ENCODE results near the gene RYR2.
A peak's percentile ranks its signal among the peaks of the same experiment; 100 is the strongest.
"Not testable (repeated sequence)": the region's sequence is repeated elsewhere in the genome, so short reads cannot be mapped to it uniquely, and the experiment has no call there.

RYR2 gene

GRCh38 chr1:237270353-237270752, 228.4 kb downstream of the RYR2 start:
- no peak for DNase-seq

- not testable (repeated sequence) for DNase-seq
Observed at GRCh38 chr1:237277994-237278393, 236.0 kb downstream of the RYR2 start.

- no peak for DNase-seq
Observed at GRCh38 chr1:237279629-237280028, 237.6 kb downstream of the RYR2 start.

GRCh38 chr1:237281481-237281880, 239.5 kb downstream of the RYR2 start:
- no peak for DNase-seq

- DNase-seq = no peak
Observed at GRCh38 chr1:237282208-237282783, 240.3 kb downstream of the RYR2 start.

- peak; percentile 36 for DNase-seq
Observed at GRCh38 chr1:237287876-237288521, 246.0 kb downstream of the RYR2 start.

- no peak for DNase-seq
Observed at GRCh38 chr1:237293804-237294203, 251.8 kb downstream of the RYR2 start.

DNA sequence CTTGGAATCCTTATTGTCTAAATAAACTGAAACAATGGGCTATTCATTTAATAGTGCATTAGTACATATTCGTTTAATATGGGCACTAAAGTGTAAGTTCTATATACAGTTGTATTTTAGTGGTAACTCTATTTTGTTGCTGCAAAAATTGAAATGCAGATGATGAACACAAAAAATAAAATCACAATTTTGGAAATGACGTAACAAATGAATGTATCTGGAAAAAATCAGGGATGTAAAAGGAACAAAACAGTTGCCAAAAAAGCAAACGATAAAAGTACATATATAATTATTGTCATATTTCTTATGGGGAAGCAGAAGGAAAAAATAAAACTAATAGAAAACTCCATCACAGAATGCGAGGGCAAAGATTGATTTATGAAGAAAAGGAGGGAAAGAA, 254.9 kb downstream of the RYR2 start:
- no peak for DNase-seq

DNA sequence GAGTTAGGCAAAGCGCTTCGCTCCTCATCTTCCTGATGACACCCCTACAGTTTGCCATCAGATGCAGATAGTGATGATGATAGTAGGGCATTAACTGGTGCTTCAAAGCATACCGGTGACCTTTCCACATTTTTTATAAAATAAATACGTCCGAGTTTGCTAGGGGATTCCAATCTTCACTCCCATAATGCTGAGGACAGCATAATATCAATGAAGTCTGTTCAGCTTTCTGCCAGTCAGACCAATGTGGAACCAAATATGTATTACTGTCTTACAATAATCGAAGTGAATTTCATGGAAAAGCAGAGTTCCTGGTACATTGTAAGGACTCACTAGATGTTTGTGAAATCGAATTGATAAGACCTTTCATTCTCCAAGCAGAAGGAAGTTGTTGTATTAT, 258.7 kb downstream of the RYR2 start:
- no peak for DNase-seq

- no peak for DNase-seq
Observed at GRCh38 chr1:237303929-237304328, 261.9 kb downstream of the RYR2 start.

- DNase-seq = no peak
Observed at GRCh38 chr1:237306726-237307125, 264.7 kb downstream of the RYR2 start.

DNA sequence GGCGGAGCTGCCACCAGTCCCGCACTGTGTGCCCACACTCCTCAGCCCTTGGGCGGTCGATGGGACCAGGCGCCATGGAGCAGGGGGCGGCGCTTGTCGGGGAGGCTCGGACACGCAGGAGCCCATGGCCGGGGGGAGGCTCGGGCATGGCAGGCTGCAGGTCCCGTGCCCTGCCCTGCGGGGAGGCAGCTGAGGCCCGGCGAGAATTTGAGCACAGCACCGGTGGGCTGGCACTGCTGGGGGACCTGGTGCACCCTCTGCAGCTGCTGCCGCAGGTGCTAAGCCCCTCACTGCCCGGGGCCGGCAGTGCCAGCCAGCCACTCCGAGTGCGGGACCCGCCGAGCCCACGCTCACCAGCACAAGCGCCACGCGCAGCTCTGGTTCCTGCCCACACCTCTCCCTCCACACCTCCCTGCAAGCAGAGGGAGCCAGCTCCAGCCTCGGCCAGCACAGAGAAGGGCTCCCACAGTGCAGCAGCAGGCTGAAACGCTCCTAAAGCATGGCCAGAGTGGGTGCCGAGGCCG, 267.7 kb downstream of the RYR2 start:
- DNase-seq = no peak

- no peak for DNase-seq
Observed at GRCh38 chr1:237316352-237316751, 274.4 kb downstream of the RYR2 start.

GRCh38 chr1:237318748-237319147, 276.8 kb downstream of the RYR2 start:
- DNase-seq = no peak

DNA sequence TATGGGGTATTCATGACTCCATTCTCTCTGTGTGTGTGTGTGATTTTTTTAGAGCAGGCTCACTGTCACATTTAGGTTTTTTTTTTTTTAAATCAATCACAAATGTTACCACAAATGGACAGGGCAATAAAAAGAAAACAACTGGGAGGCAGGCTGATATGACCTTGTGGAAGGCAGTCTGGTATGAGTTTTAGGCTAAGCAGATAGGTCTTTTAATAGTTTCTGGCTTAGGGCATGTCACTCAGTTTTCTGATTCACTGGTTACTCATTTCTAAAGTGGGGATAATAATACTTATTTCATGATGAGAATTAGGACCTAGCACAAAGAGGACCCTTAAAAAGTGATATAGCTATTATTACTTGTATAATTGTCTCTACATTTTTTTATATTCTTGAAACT, 278.9 kb downstream of the RYR2 start:
- DNase-seq = no peak

GRCh38 chr1:237324226-237324625, 282.2 kb downstream of the RYR2 start:
- DNase-seq = no peak

DNA sequence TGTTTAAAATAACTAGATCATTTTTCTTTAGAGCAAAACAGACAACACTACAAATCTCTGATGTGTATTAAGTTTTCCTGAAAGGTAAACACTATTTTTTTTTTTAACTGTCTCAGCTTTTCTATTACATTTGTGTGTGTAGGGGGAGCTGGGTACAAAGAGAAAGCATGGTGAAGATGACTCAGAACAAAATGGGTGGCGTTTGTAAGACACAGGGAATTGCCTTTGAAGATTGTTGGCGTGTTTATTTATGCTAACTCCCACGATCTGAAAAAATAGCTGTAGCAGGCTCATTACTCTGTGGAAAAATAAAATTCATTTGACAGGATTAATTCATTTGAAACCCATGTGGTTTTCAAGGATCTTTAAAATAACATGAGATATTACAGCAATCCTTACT, 285.1 kb downstream of the RYR2 start:
- DNase-seq = no peak

DNA sequence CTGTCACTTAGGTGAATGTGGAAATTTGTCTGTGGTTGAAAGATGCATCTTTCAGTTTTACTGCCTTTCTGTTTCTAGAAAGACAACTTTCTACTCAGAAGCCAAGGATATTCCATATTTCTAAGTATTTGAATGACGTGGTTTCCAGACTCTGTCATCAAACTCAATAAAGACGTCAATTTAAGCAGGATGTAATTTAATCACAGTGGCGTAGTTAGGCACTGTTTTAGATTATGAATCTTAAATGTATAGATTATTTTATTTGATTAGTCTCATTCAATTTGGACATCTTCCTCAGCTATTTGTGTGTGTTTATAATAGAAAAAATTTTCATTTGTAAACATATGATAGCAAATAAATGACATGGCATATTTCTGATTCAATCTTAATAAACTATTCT, 298.9 kb downstream of the RYR2 start:
- DNase-seq = no peak

DNA sequence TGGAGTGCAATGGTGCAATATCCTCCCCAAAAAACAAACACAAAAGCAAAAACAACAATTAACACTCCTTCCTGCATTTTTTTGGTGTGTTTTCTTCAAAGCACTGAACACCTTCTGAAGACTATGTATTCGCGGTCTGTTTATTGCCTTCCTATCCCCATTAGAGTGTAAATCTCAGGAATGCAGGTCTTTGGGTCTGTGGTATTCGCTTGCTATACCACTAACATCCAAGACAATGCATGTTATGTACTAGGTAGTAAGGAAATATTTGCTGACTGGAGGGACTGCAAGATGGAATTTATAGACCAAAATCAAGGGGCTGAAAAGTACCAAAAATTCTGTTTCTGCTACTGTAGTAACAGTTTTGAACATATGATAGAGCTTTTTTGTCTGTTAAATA, 299.4 kb downstream of the RYR2 start:
- DNase-seq = no peak

- DNase-seq = no peak
Observed at GRCh38 chr1:237342730-237343129, 300.7 kb downstream of the RYR2 start.

GRCh38 chr1:237352747-237353146, 310.8 kb downstream of the RYR2 start:
- no peak for DNase-seq

DNA sequence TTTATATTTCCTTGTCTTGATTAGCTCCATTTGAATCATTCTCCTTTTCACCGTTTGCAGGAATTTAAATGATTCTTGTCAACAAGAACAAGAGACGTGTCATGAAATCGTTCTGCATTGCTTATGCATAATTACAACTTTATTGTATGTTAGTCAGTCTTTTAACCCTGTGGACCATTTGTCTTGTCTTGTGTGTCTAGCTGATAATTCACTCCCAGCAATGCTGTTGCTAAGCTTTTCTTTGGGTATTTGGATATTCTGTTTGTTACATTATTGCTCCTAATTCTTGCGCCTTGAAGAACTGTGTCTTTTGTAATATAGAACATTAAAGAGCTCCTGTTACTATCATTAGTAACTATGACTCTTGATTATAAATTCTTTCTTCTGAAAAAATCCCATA, 311.9 kb downstream of the RYR2 start:
- DNase-seq = no peak

- DNase-seq = no peak
Observed at GRCh38 chr1:237355022-237355421, 313.0 kb downstream of the RYR2 start.

- no peak for DNase-seq
Observed at GRCh38 chr1:237358555-237358954, 316.6 kb downstream of the RYR2 start.

- DNase-seq = no peak
Observed at GRCh38 chr1:237367758-237368157, 325.8 kb downstream of the RYR2 start.
